HepG2 (cell line): ENCODE data around the gene FER1L5. TPM values are rescaled to one million over a fixed set of nuclear protein-coding genes. Genes with fewer than 3 reads are reported as not detected.
A peak's percentile ranks its signal among the peaks of the same experiment; 100 is the strongest.

Source experiments
- DRAP1 ChIP-seq: IDR thresholded peaks from 2 replicates; pipeline ENCODE4 v1.6.1; 2016; ENCODE audit warnings: missing genetic modification reagents, missing compliant biosample characterization
- GATA4 ChIP-seq: sonication (generic); IDR thresholded peaks from 2 replicates; pipeline ENCODE4 v1.6.1; 2016; ENCODE audit warnings: antibody characterized with exemption, low read depth, borderline replicate concordance
- GFI1 ChIP-seq: sonication (generic); formaldehyde crosslinking; IDR thresholded peaks from 2 replicates; pipeline ENCODE4 v1.5.0; 2020; ENCODE audit warnings: missing genetic modification reagents, mild to moderate bottlenecking, borderline replicate concordance
- MXI1 ChIP-seq: IDR thresholded peaks from 3 replicates; pipeline ENCODE4 v1.6.1; 2012; ENCODE audit warnings: low read depth, low read length, inconsistent platforms, borderline replicate concordance
- NFYB ChIP-seq: sonication (generic); formaldehyde crosslinking; IDR thresholded peaks from 2 replicates; pipeline ENCODE4 v1.4.0; 2020; ENCODE audit warnings: missing genetic modification reagents
- NFYC ChIP-seq: IDR thresholded peaks from 2 replicates; pipeline ENCODE4 v1.6.1; 2016; ENCODE audit warnings: missing genetic modification reagents, missing compliant biosample characterization
- NKX3-1 ChIP-seq: sonication (generic); formaldehyde crosslinking; IDR thresholded peaks from 2 replicates; pipeline ENCODE4 v1.5.0; 2020; ENCODE audit warnings: missing genetic modification reagents
- NONO ChIP-seq, 2 experiments: fragments of 450-650 bp in 1 of 2; sonication (generic) in 1 of 2; formaldehyde crosslinking in 1 of 2; IDR thresholded peaks in 1 of 2; conservative IDR thresholded peaks in 1 of 2; 2 replicates each; pipeline versions ENCODE4 v1.6.1 to v1.8.0; 2017 to 2022; ENCODE audit warnings: mild to moderate bottlenecking in 1 of 2, missing genetic modification reagents in 1 of 2, moderate library complexity in 1 of 2
- ONECUT2 ChIP-seq: sonication (generic); formaldehyde crosslinking; IDR thresholded peaks from 2 replicates; pipeline ENCODE4 v1.4.0; 2020; ENCODE audit warnings: missing genetic modification reagents
- RXRA ChIP-seq: sonication (generic); formaldehyde crosslinking; IDR thresholded peaks from 2 replicates; pipeline ENCODE4 v1.5.1; 2020; ENCODE audit warnings: missing genetic modification reagents
- ZMAT3 ChIP-seq: sonication (generic); formaldehyde crosslinking; conservative IDR thresholded peaks from 2 replicates; pipeline ENCODE4 v1.7.0; 2021; ENCODE audit warnings: missing genetic modification reagents
- ZNF138 ChIP-seq: sonication (generic); formaldehyde crosslinking; IDR thresholded peaks from 2 replicates; pipeline ENCODE4 v1.5.0; 2020; ENCODE audit warnings: mild to moderate bottlenecking, low read depth, missing genetic modification reagents
- ZNF350 ChIP-seq: sonication (generic); formaldehyde crosslinking; IDR thresholded peaks from 2 replicates; pipeline ENCODE4 v1.4.0; 2020; ENCODE audit warnings: mild to moderate bottlenecking, low read depth, missing genetic modification reagents, borderline replicate concordance
- ZNF512 ChIP-seq: sonication (generic); formaldehyde crosslinking; IDR thresholded peaks from 2 replicates; pipeline ENCODE4 v1.4.0; 2020; ENCODE audit warnings: mild to moderate bottlenecking, missing genetic modification reagents
- ZNF788 ChIP-seq: sonication (generic); formaldehyde crosslinking; IDR thresholded peaks from 2 replicates; pipeline ENCODE4 v1.5.0; 2020; ENCODE audit warnings: mild to moderate bottlenecking, missing genetic modification reagents, borderline replicate concordance
- ZSCAN22 ChIP-seq: sonication (generic); formaldehyde crosslinking; IDR thresholded peaks from 2 replicates; pipeline ENCODE4 v1.4.0; 2020; ENCODE audit warnings: mild to moderate bottlenecking, missing genetic modification reagents
- polyA plus RNA-seq, 8 experiments: library from polyadenylated mRNA; depleted of rRNA in 3 of 8; stranded (reverse) in 7 of 8; unstranded in 1 of 8; fragments of >200 nt; fragmentation: Illumina TruSeq in 4 of 8; extraction: Trizol in 4 of 8; gene quantifications; 2 replicates each; pipeline versions ENCODE4 v1.2.1 to v1.2.3, GENCODE V29; 2011 to 2016; ENCODE audit warnings: low read depth in 4 of 8, missing spikeins in 1 of 8, mixed read lengths in 1 of 8; ENCODE audit not compliant: insufficient read depth in 1 of 8
- total RNA-seq, 5 experiments: library from RNA; depleted of rRNA; stranded (reverse); fragments of >200 nt; fragmentation: Illumina TruSeq; extraction: Trizol; gene quantifications; 2 replicates each; pipeline ENCODE4 v1.2.3, GENCODE V29; 2016; ENCODE audit warnings: low read depth in 1 of 5
- TF ChIP-seq, protein P1 (sequence below): fragments of 450-650 bp; IDR thresholded peaks from 2 replicates; pipeline ENCODE4 v1.6.1; 2017

FER1L5 gene
- total and polyA plus RNA-seq, 2 of the 13 experiments (the other 11 are each of a cell fraction or from before 2014, with no cell fraction given) = 0.02 to 0.08 TPM

DNA sequence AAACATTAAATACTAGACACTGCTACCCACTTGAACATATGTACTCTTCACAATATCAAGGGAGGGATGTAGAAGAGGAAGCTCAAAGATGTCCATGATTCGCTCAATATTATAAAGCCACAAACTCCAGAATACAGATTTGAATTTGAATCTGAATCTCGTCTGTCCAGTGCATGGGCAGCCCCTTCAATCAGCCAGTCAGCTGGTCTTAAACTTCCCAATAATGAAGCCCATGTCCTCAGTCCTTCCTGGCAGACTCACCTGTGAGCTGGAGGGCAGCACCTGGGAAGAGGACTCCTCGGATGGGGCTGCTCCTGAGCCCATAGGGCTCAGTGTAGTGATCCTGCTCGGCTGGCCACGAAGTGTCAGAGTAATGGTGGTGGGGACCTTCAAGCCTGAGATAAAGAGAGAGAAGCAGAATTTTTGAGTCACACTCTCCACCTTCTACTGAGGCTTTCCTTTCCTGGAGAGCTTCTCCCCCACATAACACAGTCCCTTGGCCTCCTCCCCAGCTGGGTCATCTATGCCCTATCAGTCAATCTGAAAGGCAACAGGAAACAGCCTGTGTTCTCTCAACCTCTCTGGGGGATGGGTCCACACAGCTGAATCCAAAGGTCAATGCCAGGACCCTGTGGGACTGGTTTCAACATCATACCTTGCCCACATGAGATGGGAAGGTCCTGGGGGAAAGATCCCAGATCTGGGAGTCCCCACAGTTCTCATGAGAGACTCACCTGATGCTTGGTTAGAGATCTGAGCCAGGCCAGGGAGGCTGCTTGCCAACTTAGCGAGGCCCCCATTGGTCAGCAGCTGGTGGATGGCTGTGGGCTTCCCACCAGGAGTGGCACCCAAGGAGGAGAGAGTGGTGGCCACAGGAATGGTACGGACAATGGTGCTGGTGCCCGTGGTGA, 40.9 kb upstream of the FER1L5 start (continued):
- TF ChIP-seq ONECUT2 (CRISPR knock-in tag) = no peak
- peak; percentile 89 for TF ChIP-seq ZNF350 (CRISPR knock-in tag)
- TF ChIP-seq, protein P1, sequence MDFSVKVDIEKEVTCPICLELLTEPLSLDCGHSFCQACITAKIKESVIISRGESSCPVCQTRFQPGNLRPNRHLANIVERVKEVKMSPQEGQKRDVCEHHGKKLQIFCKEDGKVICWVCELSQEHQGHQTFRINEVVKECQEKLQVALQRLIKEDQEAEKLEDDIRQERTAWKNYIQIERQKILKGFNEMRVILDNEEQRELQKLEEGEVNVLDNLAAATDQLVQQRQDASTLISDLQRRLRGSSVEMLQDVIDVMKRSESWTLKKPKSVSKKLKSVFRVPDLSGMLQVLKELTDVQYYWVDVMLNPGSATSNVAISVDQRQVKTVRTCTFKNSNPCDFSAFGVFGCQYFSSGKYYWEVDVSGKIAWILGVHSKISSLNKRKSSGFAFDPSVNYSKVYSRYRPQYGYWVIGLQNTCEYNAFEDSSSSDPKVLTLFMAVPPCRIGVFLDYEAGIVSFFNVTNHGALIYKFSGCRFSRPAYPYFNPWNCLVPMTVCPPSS = no peak
- TF ChIP-seq ZNF788 (CRISPR knock-in tag) = peak; percentile 96; the same call in 1 of the 2 replicates
- TF ChIP-seq ZSCAN22 (CRISPR knock-in tag) = no peak
- no peak for TF ChIP-seq NFYB (CRISPR knock-in tag)
- TF ChIP-seq NFYC = 0 out of 2 replicates have a peak, but pooled peaks have one; percentile 18
- TF ChIP-seq RXRA (CRISPR knock-in tag) = peak; percentile 92
- peak; percentile 23; the same call in 1 of the 2 replicates for TF ChIP-seq GFI1
- no peak for TF ChIP-seq ZMAT3 (CRISPR knock-in tag)
- peak; percentile 56; the same call in 1 of the 3 replicates for TF ChIP-seq MXI1
- TF ChIP-seq GATA4 = peak; percentile 76; the same call in 1 of the 2 replicates
- TF ChIP-seq ZNF512 = no peak
- no peak for TF ChIP-seq ZNF138 (CRISPR knock-in tag)
- TF ChIP-seq DRAP1 (CRISPR knock-in tag) = peak; percentile 73; the same call in 1 of the 2 replicates
- no peak for TF ChIP-seq NKX3-1 (CRISPR knock-in tag)
- TF ChIP-seq NONO (IDR thresholded peaks at IDR 0.05) = no peak
- peak; percentile 88 for TF ChIP-seq NONO (CRISPR knock-in tag; conservative IDR thresholded peaks at IDR 0.05)
